Endometrium (tissue), 2 donors: ENCODE results near the gene NBEA.
"Not testable (repeated sequence)": the region's sequence is repeated elsewhere in the genome, so short reads cannot be mapped to it uniquely, and the experiment has no call there.

Experiments used
- FAIRE-seq: peaks from 2 replicates; lab custom pipeline; 2012; peaks lifted over from hg19 to GRCh38; lab: Jason Lieb, UNC
- donor health status: control.
- donor health status: control.

NBEA gene, protein sequence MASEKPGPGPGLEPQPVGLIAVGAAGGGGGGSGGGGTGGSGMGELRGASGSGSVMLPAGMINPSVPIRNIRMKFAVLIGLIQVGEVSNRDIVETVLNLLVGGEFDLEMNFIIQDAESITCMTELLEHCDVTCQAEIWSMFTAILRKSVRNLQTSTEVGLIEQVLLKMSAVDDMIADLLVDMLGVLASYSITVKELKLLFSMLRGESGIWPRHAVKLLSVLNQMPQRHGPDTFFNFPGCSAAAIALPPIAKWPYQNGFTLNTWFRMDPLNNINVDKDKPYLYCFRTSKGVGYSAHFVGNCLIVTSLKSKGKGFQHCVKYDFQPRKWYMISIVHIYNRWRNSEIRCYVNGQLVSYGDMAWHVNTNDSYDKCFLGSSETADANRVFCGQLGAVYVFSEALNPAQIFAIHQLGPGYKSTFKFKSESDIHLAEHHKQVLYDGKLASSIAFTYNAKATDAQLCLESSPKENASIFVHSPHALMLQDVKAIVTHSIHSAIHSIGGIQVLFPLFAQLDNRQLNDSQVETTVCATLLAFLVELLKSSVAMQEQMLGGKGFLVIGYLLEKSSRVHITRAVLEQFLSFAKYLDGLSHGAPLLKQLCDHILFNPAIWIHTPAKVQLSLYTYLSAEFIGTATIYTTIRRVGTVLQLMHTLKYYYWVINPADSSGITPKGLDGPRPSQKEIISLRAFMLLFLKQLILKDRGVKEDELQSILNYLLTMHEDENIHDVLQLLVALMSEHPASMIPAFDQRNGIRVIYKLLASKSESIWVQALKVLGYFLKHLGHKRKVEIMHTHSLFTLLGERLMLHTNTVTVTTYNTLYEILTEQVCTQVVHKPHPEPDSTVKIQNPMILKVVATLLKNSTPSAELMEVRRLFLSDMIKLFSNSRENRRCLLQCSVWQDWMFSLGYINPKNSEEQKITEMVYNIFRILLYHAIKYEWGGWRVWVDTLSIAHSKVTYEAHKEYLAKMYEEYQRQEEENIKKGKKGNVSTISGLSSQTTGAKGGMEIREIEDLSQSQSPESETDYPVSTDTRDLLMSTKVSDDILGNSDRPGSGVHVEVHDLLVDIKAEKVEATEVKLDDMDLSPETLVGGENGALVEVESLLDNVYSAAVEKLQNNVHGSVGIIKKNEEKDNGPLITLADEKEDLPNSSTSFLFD (N-terminal part only)

DNA sequence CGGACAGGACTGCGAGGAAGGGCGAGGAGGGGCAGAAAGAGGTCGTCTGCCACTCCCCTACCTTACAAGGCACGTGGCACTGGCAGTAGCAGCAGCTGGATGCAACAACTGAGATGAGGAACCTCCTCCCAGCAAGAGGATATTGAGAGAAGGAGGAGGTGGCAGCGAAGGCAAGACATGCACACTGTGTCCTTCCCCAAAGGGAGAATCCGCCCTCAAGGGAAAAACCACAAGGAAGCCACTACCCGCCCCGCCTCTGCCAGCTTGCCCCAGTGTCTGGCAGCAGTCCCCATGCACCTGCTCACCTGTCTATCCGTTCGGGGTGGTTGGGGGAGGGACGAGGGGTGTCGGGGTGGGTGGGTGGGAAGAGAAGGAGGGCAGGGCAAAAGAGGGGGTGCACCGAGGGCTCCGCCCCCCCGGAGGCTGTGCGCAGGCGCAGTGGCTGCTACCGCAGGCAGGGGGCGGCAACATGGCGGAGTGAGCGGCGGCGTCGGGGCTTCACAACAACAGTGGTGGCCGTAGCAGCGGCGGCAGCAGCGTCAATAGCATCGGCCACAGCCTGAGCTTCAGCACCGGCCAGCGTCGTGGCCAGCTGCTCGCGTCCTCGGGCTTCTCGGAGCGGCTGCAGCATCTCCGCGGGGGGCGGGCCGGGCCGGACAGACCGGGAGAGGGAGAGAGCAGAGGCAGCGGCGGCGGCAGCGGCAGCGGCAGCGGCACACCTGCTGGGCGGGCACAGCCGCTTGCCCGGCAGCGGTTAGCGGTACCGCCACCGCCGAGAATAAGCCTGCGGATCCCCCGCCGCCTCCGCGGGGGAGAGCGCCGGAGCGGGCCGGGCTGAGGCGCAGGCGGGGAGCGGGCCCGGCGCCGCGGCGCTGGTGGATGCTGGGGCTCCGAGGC lies at the start of gene NBEA:
Gene NBEA (plus strand): TSS at position 436 of the 897 bp plus-strand sequence. CDS start 551 bp downstream, outside the sequence.
- no peak for FAIRE-seq

DNA sequence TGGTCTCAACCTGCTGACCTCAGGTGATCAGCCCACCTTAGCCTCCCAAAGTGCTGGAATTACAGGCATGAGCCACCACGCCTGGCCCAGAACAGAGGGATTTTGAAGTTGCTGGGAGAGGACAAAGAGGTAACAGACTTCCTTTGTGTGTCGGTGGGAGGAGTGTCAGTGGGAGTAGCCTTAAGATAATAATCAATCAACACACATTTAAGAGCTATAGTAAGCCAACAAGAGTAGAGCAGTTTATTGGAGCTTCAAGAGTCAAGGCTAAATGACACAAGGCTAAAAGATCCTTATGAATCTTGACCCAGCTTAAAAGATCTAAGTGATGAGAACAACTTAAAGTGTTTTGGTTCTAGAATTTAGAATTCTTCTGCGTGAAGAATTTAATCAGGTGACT lies 47.3 kb upstream of the NBEA start:
- FAIRE-seq = no peak

DNA sequence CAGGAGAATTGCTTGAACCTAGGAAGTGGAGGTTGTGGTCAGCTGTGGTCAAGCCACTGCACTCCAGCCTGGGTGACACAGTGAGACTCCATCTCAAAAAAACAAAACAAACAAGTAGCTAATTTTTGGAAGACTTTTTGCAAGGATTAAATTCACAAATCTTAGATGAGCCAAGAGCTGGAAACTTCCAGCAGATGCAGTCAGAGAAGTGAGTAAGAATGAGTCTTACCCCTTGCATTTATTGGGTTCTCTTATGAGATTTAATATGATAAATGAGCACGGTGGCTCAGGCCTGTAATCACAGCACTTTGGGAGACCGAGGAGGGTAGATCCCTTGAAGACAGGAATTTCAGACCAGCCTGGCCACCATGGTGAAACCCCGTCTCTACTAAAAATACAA lies 44.9 kb upstream of the NBEA start:
- no peak for FAIRE-seq

DNA sequence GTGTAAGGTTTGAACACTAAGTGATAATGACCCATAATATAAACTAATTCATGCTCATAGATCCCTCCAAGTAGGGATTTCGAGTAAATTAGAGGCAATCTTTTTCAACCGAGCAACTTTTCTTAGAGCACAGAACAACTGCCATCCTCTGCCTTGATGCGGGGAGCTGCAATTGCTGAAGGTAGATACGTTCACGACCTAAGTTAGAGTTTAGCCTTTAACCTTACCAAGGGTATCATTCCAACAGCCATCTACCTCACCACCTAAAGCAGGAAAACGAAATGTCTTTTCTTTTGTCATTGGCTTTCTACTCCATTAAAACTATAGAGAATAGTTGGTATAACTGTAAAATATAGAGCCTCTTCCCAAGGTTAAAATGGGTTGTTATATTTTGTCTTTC lies 42.2 kb upstream of the NBEA start:
- FAIRE-seq = no peak

DNA sequence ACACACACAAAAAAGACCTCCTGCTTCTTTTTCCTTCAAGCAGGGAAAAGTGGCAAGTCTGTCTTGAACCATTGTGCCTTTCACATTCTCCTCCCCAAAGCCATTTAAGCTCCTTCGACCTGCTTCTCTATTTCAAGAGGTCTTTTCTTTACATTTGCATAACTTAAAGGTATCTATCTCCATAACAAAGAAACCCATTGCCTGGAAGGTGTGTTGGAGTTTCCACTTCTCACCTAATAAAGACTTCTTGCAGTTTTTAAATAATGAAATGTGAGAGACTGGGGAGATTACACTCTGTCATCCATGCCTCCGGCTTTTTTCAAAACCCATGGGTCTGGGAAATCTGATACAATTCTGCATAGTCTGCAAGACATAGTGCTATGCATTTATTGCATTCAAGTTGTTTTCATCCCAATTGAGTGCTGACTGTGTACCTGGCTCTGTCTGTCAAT lies 41.8 kb upstream of the NBEA start:
- no peak for FAIRE-seq

DNA sequence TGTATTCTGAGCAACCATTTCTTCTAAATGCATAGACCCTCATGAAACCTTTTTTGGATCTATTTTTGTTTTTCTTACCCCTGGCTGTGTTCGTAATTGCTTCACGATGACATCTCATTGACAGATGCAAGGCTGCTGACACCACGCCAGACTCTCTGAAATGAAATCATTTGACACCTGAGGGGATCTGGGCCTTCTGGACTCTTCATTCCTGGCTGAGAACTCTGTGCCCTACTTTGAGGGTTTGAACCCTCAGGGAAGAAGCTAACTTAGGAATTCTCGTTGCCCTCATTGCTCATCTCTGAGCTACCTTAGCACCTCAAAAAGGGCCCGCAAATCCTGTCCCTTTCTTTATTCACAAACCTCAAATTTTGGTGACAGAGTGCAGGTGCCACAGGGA lies 40.5 kb upstream of the NBEA start:
- no peak for FAIRE-seq

DNA sequence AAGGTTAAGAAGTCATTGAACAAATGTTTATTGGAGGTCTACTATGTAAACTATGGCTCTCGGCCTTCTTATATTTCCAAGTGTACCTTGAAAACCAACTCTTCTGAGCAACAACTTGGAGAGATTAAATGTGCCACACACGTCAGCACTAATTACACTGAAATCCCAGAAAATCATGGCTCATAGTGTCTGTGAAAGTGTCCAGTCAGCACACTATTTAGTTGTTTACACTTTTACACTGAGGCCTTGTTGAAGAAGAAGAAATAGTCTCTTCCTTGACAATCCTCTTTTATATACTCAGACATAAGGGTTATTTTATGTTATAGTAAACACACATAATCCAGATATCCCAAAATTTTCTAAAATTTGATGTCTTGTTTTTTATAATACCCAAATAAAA lies 30.9 kb upstream of the NBEA start:
- no peak for FAIRE-seq

DNA sequence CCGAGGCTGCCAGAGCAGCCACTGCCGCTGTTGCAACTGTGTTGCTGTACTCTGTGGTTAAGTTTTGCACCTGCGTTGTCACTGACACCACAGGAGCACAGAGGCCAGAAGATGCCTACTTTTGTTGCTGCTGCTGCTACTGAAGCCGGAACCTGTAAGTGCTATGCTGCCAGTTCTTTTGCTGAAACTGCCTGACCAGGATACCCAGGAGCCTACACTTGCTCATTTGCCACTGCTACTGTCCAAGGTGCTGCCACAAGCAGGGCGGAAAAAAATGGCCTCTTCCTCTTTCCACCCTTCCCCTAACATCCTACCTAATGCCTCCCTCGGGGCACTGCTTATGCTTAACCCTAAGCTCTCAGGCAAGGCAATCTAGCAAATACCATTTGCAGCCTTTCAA lies 29.0 kb upstream of the NBEA start:
- FAIRE-seq = no peak

DNA sequence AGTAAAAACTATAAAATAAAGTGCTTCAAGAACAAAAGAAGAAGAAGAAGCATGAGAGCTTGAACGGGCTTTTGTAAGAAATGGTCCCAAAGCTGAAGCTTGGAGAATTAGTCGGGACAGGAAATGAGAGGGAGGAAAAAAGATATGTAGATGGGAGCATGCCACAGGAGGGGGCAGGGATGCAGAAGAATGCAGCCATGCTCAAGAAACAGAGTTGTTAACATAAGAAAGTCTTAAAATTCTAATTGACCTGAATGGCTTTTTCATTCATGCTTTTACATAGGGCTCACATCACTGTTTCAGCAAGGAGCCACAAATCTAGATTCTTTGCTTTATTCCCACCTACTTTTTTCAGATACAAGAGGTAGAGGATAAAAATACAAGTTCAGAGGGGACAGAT lies 27.7 kb upstream of the NBEA start:
- FAIRE-seq = no peak

DNA sequence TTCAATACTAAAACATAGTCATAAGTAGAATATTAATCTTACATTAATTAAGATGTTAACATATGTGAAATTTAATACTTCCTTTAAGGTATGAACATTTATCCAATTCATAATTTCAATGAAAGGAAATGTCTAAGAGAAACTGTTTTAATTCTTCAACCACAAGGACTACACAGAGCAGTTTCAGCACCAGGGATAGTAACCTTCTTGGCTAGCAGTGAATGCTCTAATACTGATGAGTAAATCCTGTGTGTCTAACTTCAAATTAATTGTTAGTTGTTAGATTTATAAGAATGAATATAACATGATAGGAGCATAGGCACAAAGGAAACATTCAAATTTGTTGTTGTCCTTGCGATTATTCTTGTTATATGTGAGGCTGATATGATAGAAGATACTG lies 15.6 kb upstream of the NBEA start:
- FAIRE-seq = peak; percentile 85

DNA sequence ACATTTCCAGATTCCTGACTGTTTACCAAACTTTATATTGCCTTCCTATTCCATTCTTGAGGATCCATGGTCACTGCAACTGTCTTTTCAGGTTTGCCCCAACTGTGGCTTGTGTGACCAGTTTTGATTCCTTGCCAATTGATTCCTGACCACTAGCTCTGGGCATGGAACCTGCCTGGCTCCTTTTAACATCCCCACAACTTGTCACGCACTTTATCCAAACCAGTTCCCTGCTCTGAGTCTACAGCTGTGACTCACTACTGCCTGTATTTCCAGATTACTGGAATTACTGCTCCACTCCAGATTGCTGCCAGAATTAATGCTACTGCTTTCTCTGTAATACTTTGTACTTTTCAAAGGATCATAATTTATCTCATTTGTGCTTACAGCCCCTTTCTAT lies 13.4 kb upstream of the NBEA start:
- not testable (repeated sequence) for FAIRE-seq

DNA sequence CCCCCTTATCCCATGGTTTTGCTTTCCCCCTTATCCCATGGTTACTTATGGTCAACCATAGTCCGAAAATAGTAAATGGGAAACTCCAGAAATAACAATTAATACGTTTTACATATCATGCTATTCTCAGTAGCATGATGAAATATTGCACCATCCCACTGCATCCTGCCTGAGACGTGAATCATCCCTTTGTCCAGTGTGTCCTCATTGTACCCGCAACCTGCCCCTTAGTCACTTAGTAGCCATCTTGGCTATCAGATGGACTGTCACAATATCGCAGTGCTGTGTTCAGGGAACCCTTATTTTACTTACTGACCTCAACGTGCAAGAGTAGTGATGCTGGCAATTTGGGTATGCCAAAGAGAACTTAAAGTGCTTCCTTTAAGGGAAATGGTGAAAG lies 10.5 kb upstream of the NBEA start:
- no peak for FAIRE-seq

DNA sequence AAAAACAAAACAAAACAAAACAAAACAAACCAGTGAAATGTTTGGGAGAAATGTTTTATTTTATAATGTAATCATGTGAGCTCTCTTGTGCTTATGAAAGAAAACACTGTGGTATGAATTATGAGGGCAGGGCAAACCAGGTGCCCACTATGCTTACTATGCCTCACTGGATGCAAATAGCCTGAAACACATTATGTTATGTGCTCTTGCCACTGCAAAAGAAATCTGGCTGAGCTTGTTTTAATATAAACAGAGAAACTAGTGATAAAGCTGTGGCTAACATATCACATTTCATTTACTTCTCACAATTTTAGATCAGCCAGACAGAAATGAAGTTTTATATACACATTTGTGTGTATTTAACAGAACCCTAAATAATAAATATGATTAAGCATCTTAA lies 8.7 kb upstream of the NBEA start:
- no peak for FAIRE-seq

DNA sequence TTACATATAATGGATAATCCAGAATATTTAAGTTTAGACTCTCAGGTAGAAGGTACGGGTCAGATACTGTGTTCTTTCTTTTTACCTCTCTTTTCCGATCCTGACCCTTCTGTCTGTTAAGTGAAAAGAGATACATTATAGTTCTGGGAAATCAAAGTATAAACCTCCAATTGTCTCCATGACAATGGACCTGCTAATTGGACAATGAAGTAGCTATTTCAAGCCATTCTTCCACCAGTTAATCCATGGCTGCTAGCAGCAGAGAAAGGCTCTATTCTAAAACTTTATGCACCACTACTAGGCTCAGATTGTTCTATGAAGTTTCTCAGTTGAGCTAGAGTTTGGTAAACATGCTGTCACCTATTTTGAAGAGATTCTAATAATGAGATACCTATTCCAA lies 8.3 kb upstream of the NBEA start:
- no peak for FAIRE-seq

DNA sequence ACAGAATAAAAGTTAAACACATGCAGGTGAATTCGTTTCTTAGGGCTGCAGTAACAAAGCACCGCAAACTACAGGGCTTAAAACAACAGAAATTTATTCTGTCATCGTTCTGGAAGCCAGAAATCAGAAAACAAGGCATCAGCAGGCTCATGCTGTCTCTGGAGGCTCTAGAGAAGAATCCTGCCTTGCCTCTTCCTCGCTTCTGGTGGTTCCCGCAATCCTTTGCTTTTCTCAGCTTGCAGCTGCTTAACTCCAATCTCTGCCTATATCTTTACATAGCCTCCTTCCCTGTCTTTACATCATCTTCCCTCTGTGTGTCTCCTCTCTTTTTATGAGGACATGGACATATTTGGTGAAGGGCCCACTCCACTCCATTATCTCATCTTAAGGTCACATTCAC lies 6.2 kb upstream of the NBEA start:
- no peak for FAIRE-seq

DNA sequence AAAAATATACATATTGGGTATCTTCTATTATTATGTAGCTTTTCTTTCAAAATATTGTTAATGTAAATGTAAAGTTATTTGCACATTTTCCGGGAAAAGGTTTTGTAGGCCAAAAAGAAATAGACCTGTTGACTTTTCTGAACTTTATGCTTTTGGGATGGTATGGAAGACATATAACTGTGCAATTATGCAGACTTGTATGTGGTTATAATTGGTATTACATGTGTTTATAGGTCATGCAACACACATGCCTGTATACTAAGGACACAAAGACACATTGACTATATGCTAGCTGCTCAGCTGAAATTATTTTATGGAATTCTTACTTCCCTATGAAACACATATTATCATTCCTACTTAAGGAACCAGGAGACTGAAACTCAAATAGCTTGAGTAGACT lies 2.3 kb upstream of the NBEA start:
- no peak for FAIRE-seq

DNA sequence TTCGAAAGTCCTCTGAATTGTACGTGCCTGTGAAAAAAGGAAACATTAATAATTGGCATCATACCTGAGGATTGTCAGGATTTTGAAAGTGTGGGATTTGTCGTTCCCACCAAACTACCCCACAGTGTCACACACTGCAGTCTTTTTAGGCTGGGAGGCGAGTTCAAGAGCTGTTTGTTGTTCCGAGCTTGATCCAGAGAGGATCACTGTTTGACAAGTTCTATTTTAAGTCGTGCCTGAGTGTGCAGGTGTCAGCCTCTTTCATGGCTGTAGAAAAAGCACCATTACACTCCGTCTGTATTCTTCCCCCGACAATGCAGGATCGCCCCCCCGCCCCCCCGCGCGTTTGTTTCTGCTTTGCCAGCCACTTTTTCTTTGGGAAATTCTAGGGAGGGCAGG lies 635 bp upstream of the NBEA start:
- no peak for FAIRE-seq

DNA sequence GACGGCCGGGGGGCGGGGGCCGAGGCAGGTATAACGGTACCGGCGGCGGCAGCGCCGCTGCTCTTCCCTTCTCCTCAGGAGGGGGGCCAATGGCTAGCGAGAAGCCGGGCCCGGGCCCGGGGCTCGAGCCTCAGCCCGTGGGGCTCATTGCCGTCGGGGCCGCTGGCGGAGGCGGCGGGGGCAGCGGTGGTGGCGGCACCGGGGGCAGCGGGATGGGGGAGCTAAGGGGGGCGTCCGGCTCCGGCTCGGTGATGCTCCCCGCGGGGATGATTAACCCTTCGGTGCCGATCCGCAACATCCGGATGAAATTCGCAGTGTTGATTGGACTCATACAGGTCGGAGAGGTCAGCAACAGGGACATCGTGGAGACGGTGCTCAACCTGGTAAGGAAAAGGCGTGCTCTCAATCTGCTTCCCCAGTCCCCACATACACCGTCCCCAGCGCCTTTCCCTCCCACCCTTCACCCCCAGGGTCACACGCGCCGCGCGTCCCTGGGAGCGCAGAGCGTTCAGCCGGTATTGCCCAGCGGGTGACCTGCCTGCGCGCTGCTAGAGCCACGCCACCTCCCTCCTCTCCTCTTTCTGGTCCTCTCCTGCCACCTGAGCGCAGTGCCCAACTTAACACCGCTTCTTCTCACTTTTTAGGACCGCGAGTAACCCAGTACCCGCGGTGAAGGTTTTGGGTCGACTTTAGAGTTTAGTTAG lies 814 bp downstream of the NBEA start:
- FAIRE-seq = no peak

DNA sequence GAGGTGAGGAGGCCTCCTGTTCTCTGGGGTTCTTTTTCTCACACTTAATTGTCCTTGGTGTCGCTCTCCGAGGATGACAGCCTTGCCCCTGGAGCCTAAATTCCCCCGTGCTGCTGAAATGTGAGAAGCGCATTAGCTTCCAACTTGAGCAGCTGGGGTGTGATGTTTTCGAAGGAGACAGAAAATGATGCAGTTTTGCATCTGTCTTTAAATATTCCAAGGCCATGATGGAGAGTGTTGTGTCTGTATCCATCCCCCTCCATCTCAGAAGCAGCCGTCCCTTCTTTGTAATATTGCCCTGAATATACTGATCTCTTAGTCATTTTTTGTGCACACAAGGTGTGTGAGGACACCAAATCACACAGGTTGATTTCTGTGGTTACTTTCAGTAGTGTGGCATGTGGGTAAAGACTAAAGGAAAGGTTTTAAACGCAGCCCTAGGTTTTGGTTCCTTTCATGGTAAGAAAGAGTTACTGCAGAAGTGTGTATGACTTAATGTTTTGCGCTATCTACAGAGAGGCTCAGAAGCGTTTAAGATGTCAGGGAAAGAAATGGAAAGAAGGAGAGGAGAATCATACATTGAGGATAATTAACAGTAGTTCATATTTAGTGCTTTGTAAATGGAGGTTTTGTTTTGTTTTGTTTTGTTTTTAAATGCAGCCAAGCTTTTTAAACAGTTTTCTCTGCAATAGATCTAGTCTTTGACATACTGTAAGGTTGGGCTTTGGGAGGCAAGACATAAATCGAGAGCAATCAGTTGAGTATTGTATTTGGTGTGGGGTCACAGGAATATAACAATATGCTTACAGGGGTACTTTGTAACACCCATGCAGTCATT lies 1.6 kb downstream of the NBEA start:
- FAIRE-seq = no peak

DNA sequence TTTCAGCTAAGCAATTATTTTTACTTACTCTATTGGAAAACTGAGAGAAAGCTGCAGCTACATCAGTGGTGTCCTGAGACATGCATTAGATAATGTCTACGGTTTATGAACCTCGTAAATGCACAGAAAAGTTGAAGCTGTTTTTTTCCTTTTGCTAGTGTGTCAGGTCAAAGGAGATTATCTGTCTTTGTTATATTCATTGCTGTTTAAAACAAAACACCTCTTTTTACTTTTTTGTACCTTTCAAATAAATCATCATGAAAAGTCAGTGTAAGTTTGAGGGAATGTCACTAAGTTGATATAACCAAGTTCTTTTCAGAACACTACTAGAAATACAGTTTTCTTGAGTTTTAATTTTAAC lies 2.2 kb downstream of the NBEA start:
- no peak for FAIRE-seq
